ENCODE measurements around the gene MAP4K4.

Gene MAP4K4

DNA sequence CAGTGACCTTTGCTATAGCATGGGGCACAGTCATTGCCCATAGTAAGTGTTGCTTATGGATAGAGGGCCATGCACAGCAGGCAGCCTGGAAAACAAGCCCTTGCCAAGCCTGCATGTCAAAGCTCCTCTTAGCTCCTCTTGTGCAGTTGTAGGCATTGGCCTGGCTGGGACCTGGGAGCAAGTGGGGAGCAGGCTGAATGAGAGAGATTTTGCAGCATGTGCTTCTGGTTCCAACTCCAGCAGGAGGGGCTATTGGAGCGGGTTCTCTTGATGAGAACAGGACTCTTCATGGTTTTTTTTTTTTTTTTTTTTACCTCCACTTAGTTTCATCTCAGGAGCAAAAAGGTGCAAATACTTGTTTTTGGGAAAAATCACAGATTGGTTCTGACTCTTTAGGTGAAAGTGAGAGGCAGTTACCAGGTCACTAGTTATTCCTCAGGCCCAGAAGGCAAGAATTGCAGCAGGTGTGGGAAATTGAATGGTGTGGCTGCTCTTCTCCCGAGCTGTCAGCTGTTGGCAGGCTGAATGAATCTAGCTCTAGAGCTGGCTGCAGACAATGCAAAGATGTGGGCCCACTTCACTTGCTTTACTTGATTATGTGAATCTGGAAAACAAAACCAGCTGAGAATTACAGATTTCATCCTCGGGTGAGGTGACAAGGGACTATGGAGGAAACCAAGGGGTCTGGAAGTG lies 95.9 kb downstream of the MAP4K4 start:
- no peak for DNase-seq

DNA sequence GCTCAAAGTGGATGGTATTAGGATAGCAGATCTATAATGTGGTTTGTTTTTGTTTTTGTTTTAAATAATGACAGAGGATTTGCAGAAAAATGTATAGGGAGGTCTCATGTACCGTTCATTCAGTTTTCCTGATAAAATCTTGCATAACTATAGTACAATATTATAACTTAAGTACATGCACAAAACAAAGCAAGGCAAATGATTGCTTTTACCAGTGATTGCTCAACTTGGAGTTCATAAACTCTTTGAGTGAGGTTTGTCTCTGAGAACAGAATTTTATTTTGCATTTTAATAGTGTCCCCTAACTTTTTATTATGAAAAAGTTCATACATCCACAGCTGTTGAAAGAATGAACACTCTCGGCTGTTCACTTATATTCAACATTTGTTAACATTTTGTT lies 96.6 kb downstream of the MAP4K4 start:
- no peak for DNase-seq

DNA sequence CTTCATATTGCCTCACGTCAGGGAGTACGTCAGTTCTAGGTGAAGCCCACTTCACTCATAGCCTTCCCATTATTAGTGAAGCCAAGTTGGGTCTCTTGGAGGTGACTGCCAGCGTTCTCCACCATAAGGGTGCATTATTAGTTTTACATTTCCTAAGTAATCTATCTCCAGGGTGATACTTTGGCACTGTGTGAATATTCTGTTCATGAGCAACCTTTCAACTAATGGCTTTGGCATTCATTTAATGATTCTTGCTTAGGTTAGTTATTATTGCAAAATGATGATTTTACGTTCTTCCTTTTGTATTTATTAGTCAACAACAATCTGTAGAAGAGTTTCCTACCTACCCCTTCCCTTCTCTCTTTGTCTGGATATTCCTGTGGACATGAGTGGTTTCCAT lies 97.5 kb downstream of the MAP4K4 start:
- no peak for DNase-seq

GRCh38 chr2:101796825-101797600 lies 99.5 kb downstream of the MAP4K4 start:
- no peak for DNase-seq

- no peak for DNase-seq
Measured at GRCh38 chr2:101801496-101801895, 104.0 kb downstream of the MAP4K4 start.

DNA sequence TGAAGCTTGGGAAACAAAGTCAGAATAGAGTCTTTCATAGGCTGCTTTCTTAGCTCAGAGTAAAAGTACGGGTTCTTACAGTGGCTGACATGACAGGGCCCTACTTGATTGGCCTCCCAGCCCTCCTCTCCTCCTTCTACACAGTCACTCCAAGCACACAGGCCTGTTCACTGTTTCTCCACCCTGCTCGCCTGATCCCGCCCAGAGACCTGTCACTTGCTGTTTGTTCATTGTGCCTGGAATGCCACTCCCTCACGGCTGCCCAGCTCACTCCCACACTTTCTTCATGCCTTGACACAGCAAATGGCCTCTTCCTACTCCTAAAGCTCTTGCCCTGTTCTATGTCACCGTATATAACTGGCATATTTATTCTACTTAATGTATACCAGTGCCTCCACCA lies 104.8 kb downstream of the MAP4K4 start:
- no peak for DNase-seq

DNA sequence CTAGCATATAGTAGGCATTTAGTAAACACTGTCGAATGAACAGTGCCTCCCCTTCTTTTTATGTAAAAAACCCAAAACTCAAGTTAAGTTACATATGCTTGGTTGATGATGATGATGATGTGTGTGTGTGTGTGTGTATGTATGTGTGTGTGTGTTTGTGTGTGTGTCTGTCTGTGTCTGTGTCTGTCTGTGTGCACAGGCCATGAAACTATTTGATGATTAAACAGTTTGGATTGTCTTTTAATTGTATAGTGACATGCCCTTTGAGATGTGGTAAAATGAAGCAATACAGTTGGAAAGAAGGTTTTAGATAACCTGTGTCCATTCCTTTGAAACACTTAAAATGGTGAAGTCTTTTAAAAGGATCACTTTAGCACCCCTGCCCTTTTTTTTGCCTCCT lies 105.6 kb downstream of the MAP4K4 start:
- DNase-seq = no peak

GRCh38 chr2:101803945-101804696 lies 106.6 kb downstream of the MAP4K4 start:
- DNase-seq = no peak

DNA sequence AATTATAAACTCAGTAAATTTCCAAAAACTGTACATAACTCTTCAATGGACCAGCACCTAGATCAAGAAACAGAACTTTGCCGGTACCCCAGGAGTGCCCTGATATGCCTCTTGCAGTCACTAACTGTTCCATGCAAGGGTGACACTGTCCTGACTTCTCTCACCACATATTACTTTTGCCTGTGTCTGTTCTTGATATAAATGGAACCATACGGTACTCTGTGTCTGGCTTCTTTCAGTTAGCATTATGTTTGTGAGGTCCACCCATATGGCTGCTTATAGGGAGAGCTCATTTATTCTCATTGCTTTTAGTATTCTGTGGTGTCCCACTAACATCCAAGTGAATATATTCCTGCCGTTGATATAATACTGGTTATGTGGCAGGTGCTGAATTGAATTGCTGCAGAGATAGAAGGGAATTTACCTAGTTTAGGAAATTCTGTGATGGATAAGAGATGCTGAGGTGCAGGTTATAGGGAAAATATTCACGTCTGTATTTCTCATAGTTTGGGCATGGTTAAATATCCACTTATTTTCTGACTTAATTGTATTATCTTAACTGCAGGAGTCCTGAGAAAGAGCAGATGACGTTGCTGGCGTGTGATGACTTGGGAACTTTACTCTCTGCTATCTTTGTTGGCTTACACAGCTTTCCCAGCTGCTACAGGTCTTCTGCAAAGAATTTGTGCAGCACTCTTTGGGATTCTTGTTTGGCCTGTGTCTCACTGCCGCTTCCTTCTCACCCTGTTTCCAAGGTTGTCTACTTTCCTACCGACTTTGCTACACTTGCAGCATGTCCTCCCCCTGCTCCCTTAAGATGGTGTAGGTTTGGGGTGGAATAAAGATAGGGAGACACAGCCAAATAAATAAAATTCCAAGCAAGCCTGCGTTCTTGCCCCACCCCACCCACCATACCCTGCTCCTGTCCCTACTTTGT lies 107.9 kb downstream of the MAP4K4 start:
- DNase-seq = no peak

- no peak for DNase-seq
Measured at GRCh38 chr2:101806123-101806522, 108.6 kb downstream of the MAP4K4 start.

DNA sequence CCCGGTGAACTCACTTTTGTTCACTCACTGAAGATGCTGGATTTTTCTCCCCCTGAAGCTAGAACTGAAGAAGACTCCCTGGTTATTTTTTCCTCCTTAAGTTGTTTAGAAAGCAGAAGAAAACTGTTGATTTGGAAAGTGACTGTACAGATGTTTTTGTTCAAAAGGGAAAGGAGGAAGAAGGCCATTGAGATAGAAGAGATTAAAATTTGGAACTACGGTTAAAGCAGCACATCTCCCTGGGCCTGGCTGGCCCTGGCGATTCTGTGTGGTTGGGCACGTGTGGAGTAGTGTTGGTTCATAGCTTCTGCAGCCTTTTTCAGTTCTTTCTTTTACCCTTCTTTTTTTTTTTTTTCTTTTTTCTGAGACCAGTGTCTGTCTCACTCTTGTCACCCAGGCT lies 109.2 kb downstream of the MAP4K4 start:
- no peak for DNase-seq

- DNase-seq = no peak
Measured at GRCh38 chr2:101807242-101807641, 109.7 kb downstream of the MAP4K4 start.

GRCh38 chr2:101808006-101808562 lies 110.6 kb downstream of the MAP4K4 start:
- DNase-seq = no peak

DNA sequence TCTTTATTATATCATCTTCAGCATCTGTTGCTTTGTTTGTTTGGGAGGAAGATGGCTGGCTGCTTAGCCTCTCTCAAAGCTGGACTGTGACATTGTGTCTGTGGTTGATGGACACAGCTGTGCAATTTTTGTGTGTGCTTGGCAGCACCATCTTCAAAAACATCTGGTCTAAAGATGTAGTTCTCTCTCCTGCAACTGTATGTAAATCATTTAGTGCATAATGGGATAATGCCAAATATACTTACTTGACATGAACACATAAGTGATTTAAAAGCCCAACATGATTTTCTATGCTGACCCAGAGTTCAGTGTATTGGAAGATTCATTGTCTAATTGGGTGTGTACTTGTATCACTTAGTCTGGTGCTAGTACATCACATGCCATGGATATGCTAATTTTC lies 112.2 kb downstream of the MAP4K4 start:
- DNase-seq = no peak

GRCh38 chr2:101811226-101812015 lies 113.9 kb downstream of the MAP4K4 start:
- DNase-seq = no peak

- DNase-seq = no peak
Measured at GRCh38 chr2:101812226-101812625, 114.7 kb downstream of the MAP4K4 start.

DNA sequence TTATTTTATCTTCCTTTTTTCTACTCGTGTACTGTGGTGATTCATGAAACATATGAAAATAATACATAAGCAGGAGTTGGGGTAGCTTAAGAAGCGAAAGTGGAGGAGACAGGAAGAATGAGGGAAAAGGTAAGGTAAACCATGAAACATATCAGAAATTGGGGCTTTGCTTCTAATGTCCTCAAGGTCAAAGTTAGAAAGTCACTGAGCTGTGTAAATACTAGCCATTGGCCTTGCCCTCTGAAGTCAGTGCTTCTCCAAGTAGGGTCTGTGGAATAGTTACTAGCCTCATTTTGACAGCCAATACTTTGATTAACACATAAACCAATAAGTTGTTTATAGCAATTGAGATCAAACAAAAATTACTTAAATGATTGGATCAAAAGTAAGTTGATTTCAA lies 117.2 kb downstream of the MAP4K4 start:
- no peak for DNase-seq

GRCh38 chr2:101815154-101815553 lies 117.6 kb downstream of the MAP4K4 start:
- DNase-seq = no peak

GRCh38 chr2:101815739-101816391 lies 118.4 kb downstream of the MAP4K4 start:
- no peak for DNase-seq

GRCh38 chr2:101816598-101816997 lies 119.1 kb downstream of the MAP4K4 start:
- DNase-seq = no peak

GRCh38 chr2:101817481-101817880 lies 120.0 kb downstream of the MAP4K4 start:
- DNase-seq = no peak
